T-helper 2 cell (primary cell): ENCODE measurements around the gene KIAA1217.

Experiments used
- DNase-seq, 5 experiments: peaks; one replicate each; pipeline versions ENCODE4 v3.0.0 to v3.0.0-alpha.2; 2012 to 2022

Gene KIAA1217

GRCh38 chr10:24505759-24506158, 296.8 kb downstream of the KIAA1217 start:
- no peak for DNase-seq

- DNase-seq = no peak
These were observed 304.2 kb downstream of the KIAA1217 start for GRCh38 chr10:24513155-24513554.

- no peak for DNase-seq
These were observed 306.5 kb downstream of the KIAA1217 start for GRCh38 chr10:24515481-24515880.

GRCh38 chr10:24518411-24518810, 309.5 kb downstream of the KIAA1217 start:
- DNase-seq = no peak

- DNase-seq = peak in 1 of 5 experiments; percentile 29
These were observed 310.2 kb downstream of the KIAA1217 start for GRCh38 chr10:24518981-24519597.

- DNase-seq = peak in 2 of 5 experiments; percentile 19 to 50
These were observed 311.0 kb downstream of the KIAA1217 start for GRCh38 chr10:24519950-24520349.

- no peak for DNase-seq
These were observed 315.4 kb downstream of the KIAA1217 start for GRCh38 chr10:24524314-24524713.

- DNase-seq = no peak
These were observed 317.2 kb downstream of the KIAA1217 start for GRCh38 chr10:24526085-24526649.

GRCh38 chr10:24528946-24529345, 320.0 kb downstream of the KIAA1217 start:
- no peak for DNase-seq

GRCh38 chr10:24531439-24531838, 322.5 kb downstream of the KIAA1217 start:
- DNase-seq = no peak

- DNase-seq = no peak
These were observed 325.0 kb downstream of the KIAA1217 start for GRCh38 chr10:24533981-24534380.

- no peak for DNase-seq
These were observed 327.7 kb downstream of the KIAA1217 start for GRCh38 chr10:24536636-24537035.

GRCh38 chr10:24541239-24541753, 332.4 kb downstream of the KIAA1217 start:
- no peak for DNase-seq

- DNase-seq = no peak
These were observed 333.7 kb downstream of the KIAA1217 start for GRCh38 chr10:24542314-24543270.

- no peak for DNase-seq
These were observed 335.8 kb downstream of the KIAA1217 start for GRCh38 chr10:24544776-24545175.

GRCh38 chr10:24545585-24545984, 336.6 kb downstream of the KIAA1217 start:
- no peak for DNase-seq

- no peak for DNase-seq
These were observed 341.7 kb downstream of the KIAA1217 start for GRCh38 chr10:24550680-24551079.

GRCh38 chr10:24551161-24551560, 342.2 kb downstream of the KIAA1217 start:
- DNase-seq = no peak

GRCh38 chr10:24552346-24553016, 343.5 kb downstream of the KIAA1217 start:
- peak in 1 of 5 experiments; percentile 17 for DNase-seq

- DNase-seq = no peak
These were observed 344.2 kb downstream of the KIAA1217 start for GRCh38 chr10:24553051-24553612.

GRCh38 chr10:24554036-24554435, 345.1 kb downstream of the KIAA1217 start:
- no peak for DNase-seq

GRCh38 chr10:24556126-24556749, 347.3 kb downstream of the KIAA1217 start:
- no peak for DNase-seq
